HepG2 (cell line): Measurements from ENCODE around the gene SCP2. TPM values are rescaled to one million over a fixed set of nuclear protein-coding genes. Genes with fewer than 3 reads are reported as not detected.
"Not testable (repeated sequence)": the region's sequence is repeated elsewhere in the genome, so short reads cannot be mapped to it uniquely, and the experiment has no call there.

Experiments used
- ATAC-seq: fragments of 200-7000 bp; cut with Tn5 transposase; 3 replicates; pipeline ENCODE4 v1.9.1; 2020; ENCODE audit warnings: mild to moderate bottlenecking, moderate library complexity
- BruUV-seq: library from RNA; stranded (reverse); fragments of 400-500 nt; replicated peaks from 2 replicates; lab custom pipeline; 2021; lab: Mats Ljungman, UMichigan
- CTCF ChIA-PET: fragments of 300-600 bp; formaldehyde crosslinking; extraction: SDS; loops from one replicate; lab custom pipeline; 2021; ENCODE audit warnings: low total read pairs, inconsistent platforms, low intra/inter-chr PET ratio; lab: Yijun Ruan, JAX
- POLR2A ChIA-PET: fragments of 350-600 bp; sonication (Branson Sonifier 250); formaldehyde crosslinking; loops from one replicate; lab custom pipeline; 2020; ENCODE audit warnings: antibody characterized with exemption, inconsistent platforms; lab: Yijun Ruan, JAX
- DNase-seq: peaks from one replicate; pipeline ENCODE4 v3.0.0-alpha.2; 2015; ENCODE audit warnings: low spot score
- FAIRE-seq: peaks from 3 replicates; lab custom pipeline; 2011; peaks lifted over from hg19 to GRCh38; lab: Jason Lieb, UNC
- H2AFZ ChIP-seq: one replicate; pipeline ENCODE4 v1.6.1; 2011; ENCODE audit warnings: low read length, inconsistent platforms
- H3K27ac ChIP-seq: fragments of 300-600 bp; 3 replicates; pipeline ENCODE4 v1.8.0; 2011; ENCODE audit warnings: mixed run types, mild to moderate bottlenecking, mixed read lengths, low read length, inconsistent platforms; ENCODE audit not compliant: insufficient read depth; ENCODE audit errors: extremely low read length
- H3K27me3 ChIP-seq, 2 experiments: fragments of 200-600 bp in 1 of 2; 2 replicates in 1 of 2; 3 replicates in 1 of 2; pipeline versions ENCODE4 v1.6.0 to v1.8.0; 2011; ENCODE audit warnings: low read length in 2 of 2, mild to moderate bottlenecking in 2 of 2, moderate library complexity in 2 of 2, inconsistent platforms in 1 of 2; ENCODE audit not compliant: insufficient read depth in 2 of 2, control insufficient read depth in 1 of 2
- H3K36me3 ChIP-seq, 2 experiments: fragments of 200-600 bp in 1 of 2; replicated peaks in 1 of 2; 2 replicates in 1 of 2; 3 replicates in 1 of 2; pipeline versions ENCODE4 v1.5.1 to v1.8.0; 2011; ENCODE audit warnings: low read length in 2 of 2, inconsistent platforms in 1 of 2; ENCODE audit not compliant: insufficient read depth in 2 of 2, control insufficient read depth in 1 of 2
- H3K4me1 ChIP-seq: 2 replicates; pipeline ENCODE4 v1.5.1; 2012; ENCODE audit warnings: low read length, inconsistent platforms; ENCODE audit not compliant: insufficient read depth
- H3K4me2 ChIP-seq: 2 replicates; pipeline ENCODE4 v1.6.0; 2011; ENCODE audit warnings: low read depth, low read length, inconsistent platforms
- H3K4me3 ChIP-seq, 3 experiments: fragments of 200-600 bp in 1 of 3; sonication (generic), shearing (Covaris generic) in 1 of 3; replicated peaks in 1 of 3; 2 replicates each; pipeline ENCODE4 v1.5.1; 2011 to 2016; ENCODE audit warnings: low read length in 3 of 3, inconsistent platforms in 2 of 3, low read depth in 2 of 3, mild to moderate bottlenecking in 2 of 3, control low read depth in 1 of 3, mixed read lengths in 1 of 3; ENCODE audit not compliant: insufficient read depth in 1 of 3
- H3K79me2 ChIP-seq: one replicate; pipeline ENCODE4 v1.6.1; 2011; ENCODE audit warnings: low read length, inconsistent platforms; ENCODE audit not compliant: insufficient read depth
- H3K9ac ChIP-seq: 2 replicates; pipeline ENCODE4 v1.6.0; 2011; ENCODE audit warnings: mild to moderate bottlenecking, low read depth, low read length, inconsistent platforms; ENCODE audit not compliant: insufficient read depth
- H3K9me3 ChIP-seq: 2 replicates; pipeline ENCODE4 v1.5.1; 2012; ENCODE audit warnings: mild to moderate bottlenecking, low read length
- H4K20me1 ChIP-seq: 2 replicates; pipeline ENCODE4 v1.6.0; 2011; ENCODE audit warnings: inconsistent platforms, mild to moderate bottlenecking, low read length, moderate library complexity; ENCODE audit not compliant: insufficient read depth
- DNMT1 ChIP-seq: sonication (generic); formaldehyde crosslinking; IDR thresholded peaks from 2 replicates; pipeline ENCODE4 v1.5.1; 2020; ENCODE audit warnings: mild to moderate bottlenecking, missing genetic modification reagents
- ZBTB20 ChIP-seq: sonication (generic); formaldehyde crosslinking; IDR thresholded peaks from 2 replicates; pipeline ENCODE4 v1.8.1; 2023; ENCODE audit warnings: missing genetic modification reagents, low read depth, mild to moderate bottlenecking, borderline replicate concordance
- WGBS: methylation state at CpG from one replicate; pipeline ENCODE4 v1.1.6; 2017; ENCODE audit warnings: low lambda C conversion rate; 5-methylcytosine and 5-hydroxymethylcytosine counted together
- in situ Hi-C: cut with HindIII; loops from 2 replicates; pipeline ENCODE4 v1.10.0; 2017; ENCODE audit warnings: low pct_unique_long_range_greater_than_20kb; ENCODE audit not compliant: extremely low pct_ligation_motif_present
- intact Hi-C: fragments of 100-400 bp; cut with micrococcal nuclease; formaldehyde crosslinking; loops from one replicate; pipeline ENCODE4 v1.10.0; 2022; ENCODE audit not compliant: unreplicated experiment
- polyA plus RNA-seq, 8 experiments: library from polyadenylated mRNA; depleted of rRNA in 3 of 8; stranded (reverse) in 7 of 8; unstranded in 1 of 8; fragments of >200 nt; fragmentation: Illumina TruSeq in 4 of 8; extraction: Trizol in 4 of 8; gene quantifications; 2 replicates each; pipeline versions ENCODE4 v1.2.1 to v1.2.3, GENCODE V29; 2011 to 2016; ENCODE audit warnings: low read depth in 4 of 8, missing spikeins in 1 of 8, mixed read lengths in 1 of 8; ENCODE audit not compliant: insufficient read depth in 1 of 8
- total RNA-seq, 5 experiments: library from RNA; depleted of rRNA; stranded (reverse); fragments of >200 nt; fragmentation: Illumina TruSeq; extraction: Trizol; gene quantifications; 2 replicates each; pipeline ENCODE4 v1.2.3, GENCODE V29; 2016; ENCODE audit warnings: low read depth in 1 of 5
- TF ChIP-seq, protein P1 (sequence below): sonication (generic); formaldehyde crosslinking; IDR thresholded peaks from 2 replicates; pipeline ENCODE4 v1.5.0; 2020; ENCODE audit warnings: mild to moderate bottlenecking, missing genetic modification reagents
- TF ChIP-seq, protein P2 (sequence below): sonication (generic); IDR thresholded peaks from 2 replicates; pipeline ENCODE4 v1.6.1; 2016; ENCODE audit warnings: low read depth, borderline replicate concordance

The SCP2 gene
- total and polyA plus RNA-seq, 2 of the 13 experiments (the other 11 are each of a cell fraction or from before 2014, with no cell fraction given), result 59.0 to 133 TPM

DNA sequence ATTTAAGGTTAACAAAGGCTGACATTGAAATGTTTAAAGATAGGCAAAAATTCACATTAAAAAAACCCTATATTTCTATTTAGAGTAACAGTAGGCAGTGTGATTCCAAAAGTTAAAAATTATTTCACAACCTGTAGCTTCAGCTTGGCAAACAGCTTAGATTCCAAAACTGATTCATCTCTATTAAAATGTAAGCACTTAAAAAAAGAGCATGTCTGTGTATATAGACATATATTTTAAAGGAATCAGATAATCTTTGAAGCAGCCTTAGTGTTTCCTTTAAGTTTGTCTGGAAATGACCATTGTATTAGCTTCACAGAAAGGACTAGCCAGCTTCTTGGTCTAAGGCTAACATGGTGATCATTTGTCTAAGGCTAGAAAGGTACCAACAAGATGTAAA lies 65.7 kb downstream of the SCP2 start:
- H3K4me2 ChIP-seq, H3K27me3 ChIP-seq, DNase-seq, BruUV-seq, H3K27ac ChIP-seq, intact Hi-C loops, H3K79me2 ChIP-seq, CTCF ChIA-PET, H3K4me3 ChIP-seq, FAIRE-seq, H3K9ac ChIP-seq, POLR2A ChIA-PET, in situ Hi-C loops, H2AFZ ChIP-seq, H4K20me1 ChIP-seq, H3K9me3 ChIP-seq, ATAC-seq: not testable (repeated sequence)
- H3K4me1 ChIP-seq, result peaks cover 11% of the 10 kb centered on the region
- H3K36me3 ChIP-seq, result peaks cover 4 to 21% of the 10 kb centered on the region in 2 experiments; a peak in 4 of 5 replicates

DNA sequence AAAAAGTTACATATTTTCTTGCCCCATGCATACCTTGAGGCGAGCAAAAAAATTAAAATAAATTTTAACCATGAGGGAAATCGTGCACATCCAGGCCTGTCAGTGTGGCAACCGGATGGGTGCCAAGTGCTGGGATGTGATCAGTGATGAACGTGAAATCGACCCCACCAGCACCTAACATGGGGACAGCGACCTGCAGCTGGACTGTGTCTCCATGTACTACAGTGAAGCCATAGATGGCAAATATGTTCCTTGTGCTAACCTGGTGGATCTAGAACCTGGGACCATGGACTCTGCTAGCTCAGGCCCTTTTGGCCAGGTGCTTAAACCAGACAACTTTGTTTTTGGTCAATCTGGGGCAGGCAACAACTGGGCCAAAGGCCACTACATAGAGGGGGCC lies 67.6 kb downstream of the SCP2 start:
- CTCF ChIA-PET, result no interaction called here
- no peaks in the 10 kb centered on the region for H4K20me1 ChIP-seq
- DNase-seq (no peak), ATAC-seq (no peak), FAIRE-seq (no peak)
- in situ Hi-C loops, result no loop called here
- intact Hi-C loops, result no loop called here
- POLR2A ChIA-PET, result no interaction called here
- 97% methylated on average over 6 of the region's 6 CpGs for WGBS
- no TSS peak for BruUV-seq
- H3K27ac ChIP-seq, result no peak overlapping the region
- no peaks in the 10 kb centered on the region for H3K79me2 ChIP-seq
- H3K4me1 ChIP-seq, result peaks cover 6% of the 10 kb centered on the region
- no peaks in the 10 kb centered on the region for H3K9me3 ChIP-seq
- H3K36me3 ChIP-seq, result peaks cover 2 to 21% of the 10 kb centered on the region in 2 experiments; a peak in 4 of 5 replicates
- H2AFZ ChIP-seq, result no peak overlapping the region
- H3K4me3 ChIP-seq, result no peak overlapping the region
- no peak overlapping the region for H3K4me2 ChIP-seq
- no peaks in the 10 kb centered on the region for H3K27me3 ChIP-seq
- no peak overlapping the region for H3K9ac ChIP-seq
- no peak for TF ChIP-seq ZBTB20
- TF ChIP-seq DNMT1, result no peak
- TF ChIP-seq, protein P1, sequence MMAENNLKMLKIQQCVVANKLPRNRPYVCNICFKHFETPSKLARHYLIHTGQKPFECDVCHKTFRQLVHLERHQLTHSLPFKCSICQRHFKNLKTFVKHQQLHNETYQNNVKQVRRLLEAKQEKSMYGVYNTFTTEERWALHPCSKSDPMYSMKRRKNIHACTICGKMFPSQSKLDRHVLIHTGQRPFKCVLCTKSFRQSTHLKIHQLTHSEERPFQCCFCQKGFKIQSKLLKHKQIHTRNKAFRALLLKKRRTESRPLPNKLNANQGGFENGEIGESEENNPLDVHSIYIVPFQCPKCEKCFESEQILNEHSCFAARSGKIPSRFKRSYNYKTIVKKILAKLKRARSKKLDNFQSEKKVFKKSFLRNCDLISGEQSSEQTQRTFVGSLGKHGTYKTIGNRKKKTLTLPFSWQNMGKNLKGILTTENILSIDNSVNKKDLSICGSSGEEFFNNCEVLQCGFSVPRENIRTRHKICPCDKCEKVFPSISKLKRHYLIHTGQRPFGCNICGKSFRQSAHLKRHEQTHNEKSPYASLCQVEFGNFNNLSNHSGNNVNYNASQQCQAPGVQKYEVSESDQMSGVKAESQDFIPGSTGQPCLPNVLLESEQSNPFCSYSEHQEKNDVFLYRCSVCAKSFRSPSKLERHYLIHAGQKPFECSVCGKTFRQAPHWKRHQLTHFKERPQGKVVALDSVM, result no peak
- TF ChIP-seq, protein P2, sequence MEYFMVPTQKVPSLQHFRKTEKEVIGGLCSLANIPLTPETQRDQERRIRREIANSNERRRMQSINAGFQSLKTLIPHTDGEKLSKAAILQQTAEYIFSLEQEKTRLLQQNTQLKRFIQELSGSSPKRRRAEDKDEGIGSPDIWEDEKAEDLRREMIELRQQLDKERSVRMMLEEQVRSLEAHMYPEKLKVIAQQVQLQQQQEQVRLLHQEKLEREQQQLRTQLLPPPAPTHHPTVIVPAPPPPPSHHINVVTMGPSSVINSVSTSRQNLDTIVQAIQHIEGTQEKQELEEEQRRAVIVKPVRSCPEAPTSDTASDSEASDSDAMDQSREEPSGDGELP, result no peak
